Measurements from ENCODE around the gene SLC35F1.

The SLC35F1 gene

GRCh38 chr6:118122161-118122725 is 215.2 kb downstream of the SLC35F1 start:
- peak; percentile 57 for DNase-seq (ENCODE audit: low read depth, low spot score)

- no peak for DNase-seq (ENCODE audit: low read depth, low spot score)
These were observed 215.7 kb downstream of the SLC35F1 start for GRCh38 chr6:118122801-118123200.

DNA sequence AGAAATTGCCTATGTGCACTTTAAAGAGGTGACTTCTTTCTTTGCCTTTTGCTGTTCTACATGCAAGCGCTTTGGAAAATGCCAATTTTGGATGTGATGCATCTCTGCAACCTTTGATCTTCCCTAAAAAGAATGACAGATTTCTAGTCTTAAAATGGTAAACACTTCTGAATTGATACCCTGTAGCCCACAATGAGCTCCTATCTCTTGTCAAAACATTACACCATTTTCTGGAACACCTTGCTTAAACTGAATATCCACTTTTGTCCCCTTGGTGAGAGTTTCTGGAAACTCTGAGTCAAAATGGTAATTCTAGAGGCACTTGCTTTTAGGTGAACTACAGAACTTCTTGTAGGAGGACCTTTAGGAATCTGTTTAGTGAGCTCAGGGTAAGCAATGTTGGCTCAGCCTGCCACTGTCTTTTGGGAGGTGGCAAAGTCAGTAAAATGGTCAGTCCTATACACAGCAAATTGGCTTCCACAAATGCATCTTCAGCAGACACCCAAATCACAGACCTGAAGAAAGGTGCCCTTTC is 216.5 kb downstream of the SLC35F1 start:
- no peak for DNase-seq (ENCODE audit: low read depth, low spot score)

DNA sequence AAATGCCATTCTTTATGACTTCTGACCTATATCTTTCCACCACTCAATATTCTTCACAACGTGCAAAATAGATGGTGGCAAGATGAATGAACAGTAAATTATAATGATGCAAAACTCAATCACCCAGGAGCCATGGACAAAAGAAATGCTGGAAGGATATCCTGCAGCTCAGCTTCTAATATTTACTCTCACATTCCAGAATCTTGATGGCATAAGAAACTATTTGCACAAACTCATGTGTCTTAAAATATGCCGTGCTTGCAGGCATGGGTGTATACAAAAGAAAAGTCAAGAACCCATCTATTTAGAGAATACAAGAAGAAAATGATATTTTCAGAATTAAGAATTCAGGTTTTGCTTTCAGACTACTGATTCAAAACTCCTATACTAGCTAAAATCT is 217.8 kb downstream of the SLC35F1 start:
- DNase-seq (ENCODE audit: low read depth, low spot score), result peak; percentile 18

- DNase-seq (ENCODE audit: low read depth, low spot score), result no peak
These were observed 221.7 kb downstream of the SLC35F1 start for GRCh38 chr6:118128755-118129154.

DNA sequence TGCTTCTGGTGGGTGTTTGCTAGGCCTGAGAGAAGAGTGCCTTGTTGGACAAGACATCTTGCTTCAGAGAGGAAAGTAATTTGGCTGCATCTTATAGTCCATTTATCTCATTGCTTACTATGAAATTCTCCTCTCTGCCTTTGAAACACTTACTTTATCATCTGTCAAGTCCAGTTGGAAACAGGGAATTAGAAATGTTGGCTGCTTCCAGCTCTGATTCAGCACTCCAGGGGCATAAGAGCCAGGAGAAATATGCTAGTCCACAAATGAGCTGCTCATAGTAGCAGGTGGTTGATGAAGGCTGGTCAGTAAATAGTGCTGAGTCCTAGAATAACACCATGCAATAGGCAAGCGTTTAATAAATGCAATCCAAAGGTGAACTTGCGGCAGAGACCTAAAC is 227.1 kb downstream of the SLC35F1 start:
- peak; percentile 13 for DNase-seq (ENCODE audit: low read depth, low spot score)

DNA sequence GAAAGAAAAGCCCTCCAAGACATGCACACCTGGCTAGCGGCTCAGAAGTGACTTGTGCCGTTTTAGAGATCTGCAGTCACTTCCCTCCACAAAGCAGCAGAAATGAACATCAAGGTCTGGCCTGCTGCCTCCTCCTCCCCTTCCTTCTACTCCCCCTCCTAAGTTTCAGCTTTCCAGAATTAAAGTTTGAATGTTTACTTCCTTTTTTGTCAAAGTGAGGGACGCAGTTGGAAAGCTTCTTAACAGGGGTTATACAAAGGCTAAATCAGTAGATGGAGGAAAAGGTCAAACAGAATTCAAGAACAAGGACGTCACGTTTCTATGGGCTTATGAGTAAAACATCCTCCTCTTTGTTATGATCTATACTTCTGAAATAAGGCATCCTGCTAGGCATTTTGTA is 227.7 kb downstream of the SLC35F1 start:
- DNase-seq (ENCODE audit: low read depth, low spot score), result no peak

DNA sequence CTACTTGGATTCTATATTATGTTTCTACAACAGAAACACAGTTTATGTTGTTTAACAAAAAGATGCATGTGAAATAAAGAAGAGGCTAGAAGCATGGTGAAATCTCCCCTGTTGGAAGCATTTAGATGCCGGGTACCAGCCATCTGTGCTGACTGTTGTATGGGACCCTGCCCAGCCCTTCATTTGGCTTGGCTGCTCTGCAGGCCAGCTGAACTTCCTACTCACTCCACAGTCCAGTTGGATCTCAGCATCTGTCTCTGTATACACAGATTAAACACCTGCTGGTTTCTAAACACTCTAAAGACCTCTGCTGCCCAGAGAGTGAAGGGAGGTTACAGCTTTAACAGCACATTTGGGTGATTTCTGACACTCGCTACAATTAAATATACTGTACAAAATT is 228.3 kb downstream of the SLC35F1 start:
- DNase-seq (ENCODE audit: low read depth, low spot score), result no peak

- DNase-seq (ENCODE audit: low read depth, low spot score), result no peak
These were observed 234.1 kb downstream of the SLC35F1 start for GRCh38 chr6:118141211-118141610.

GRCh38 chr6:118146584-118146983 is 239.5 kb downstream of the SLC35F1 start:
- peak; percentile 80 for DNase-seq (ENCODE audit: low read depth, low spot score)

GRCh38 chr6:118147511-118147910 is 240.4 kb downstream of the SLC35F1 start:
- no peak for DNase-seq (ENCODE audit: low read depth, low spot score)

DNA sequence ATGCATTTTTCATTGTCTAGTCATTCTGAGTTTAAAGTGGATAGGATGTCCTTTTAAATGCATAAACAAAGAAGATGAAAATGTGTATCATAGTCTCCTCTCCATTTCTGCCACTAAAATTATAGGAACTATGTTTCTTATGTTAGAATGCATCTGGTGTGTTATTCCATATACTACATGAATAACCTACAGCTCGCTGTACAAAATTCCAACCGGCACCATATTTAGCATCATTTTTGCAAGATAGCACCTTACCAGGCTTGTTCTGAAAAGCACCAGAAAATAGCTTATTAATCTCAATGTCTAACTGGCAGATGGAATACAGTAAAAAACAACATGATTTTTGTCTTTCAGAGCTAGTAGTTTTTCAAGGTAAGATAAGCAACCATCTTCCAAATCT is 241.5 kb downstream of the SLC35F1 start:
- no peak for DNase-seq (ENCODE audit: low read depth, low spot score)

DNA sequence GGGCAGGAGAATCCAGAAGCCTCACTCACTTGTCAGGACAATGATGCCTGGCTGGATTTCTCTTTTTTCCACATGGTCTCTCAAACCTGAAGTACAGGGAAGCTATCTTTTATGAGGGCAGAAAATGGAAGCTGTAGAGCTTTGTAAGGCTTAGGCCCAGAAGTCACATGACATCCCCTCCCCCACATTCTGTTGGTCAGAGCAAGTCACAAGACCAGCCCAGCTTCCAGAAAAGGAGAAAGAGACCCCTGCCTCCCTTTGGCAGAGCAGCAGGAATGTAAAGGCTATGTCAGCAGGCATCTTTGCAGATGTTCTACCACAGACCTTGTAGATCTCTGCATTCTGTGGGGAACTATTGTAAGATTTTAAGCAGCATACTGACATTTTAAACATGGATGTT is 245.5 kb downstream of the SLC35F1 start:
- no peak for DNase-seq (ENCODE audit: low read depth, low spot score)

GRCh38 chr6:118161343-118161742 is 254.3 kb downstream of the SLC35F1 start:
- no peak for DNase-seq (ENCODE audit: low read depth, low spot score)

GRCh38 chr6:118163542-118163941 is 256.5 kb downstream of the SLC35F1 start:
- DNase-seq (ENCODE audit: low read depth, low spot score), result no peak

- no peak for DNase-seq (ENCODE audit: low read depth, low spot score)
These were observed 258.4 kb downstream of the SLC35F1 start for GRCh38 chr6:118165500-118165899.

DNA sequence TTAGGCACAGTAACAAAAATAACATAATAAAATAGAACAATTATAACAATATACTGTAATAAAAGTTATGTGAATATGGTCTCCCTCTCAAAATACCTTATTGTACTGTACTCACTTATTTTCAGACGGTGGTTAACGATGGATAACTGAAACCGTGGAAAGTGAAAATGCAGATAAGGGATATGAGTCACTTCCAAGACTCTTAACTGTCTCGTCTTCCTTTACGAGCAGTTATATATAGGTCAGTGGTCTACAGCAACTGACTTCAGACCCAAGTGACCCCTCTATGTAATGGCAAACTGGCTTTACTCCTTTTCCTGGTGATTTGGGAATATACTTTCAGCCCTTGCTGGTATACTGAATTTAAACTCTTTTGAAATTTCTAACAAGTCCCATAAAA is 261.4 kb downstream of the SLC35F1 start:
- no peak for DNase-seq (ENCODE audit: low read depth, low spot score)

GRCh38 chr6:118171852-118172251 is 264.8 kb downstream of the SLC35F1 start:
- DNase-seq (ENCODE audit: low read depth, low spot score), result no peak

DNA sequence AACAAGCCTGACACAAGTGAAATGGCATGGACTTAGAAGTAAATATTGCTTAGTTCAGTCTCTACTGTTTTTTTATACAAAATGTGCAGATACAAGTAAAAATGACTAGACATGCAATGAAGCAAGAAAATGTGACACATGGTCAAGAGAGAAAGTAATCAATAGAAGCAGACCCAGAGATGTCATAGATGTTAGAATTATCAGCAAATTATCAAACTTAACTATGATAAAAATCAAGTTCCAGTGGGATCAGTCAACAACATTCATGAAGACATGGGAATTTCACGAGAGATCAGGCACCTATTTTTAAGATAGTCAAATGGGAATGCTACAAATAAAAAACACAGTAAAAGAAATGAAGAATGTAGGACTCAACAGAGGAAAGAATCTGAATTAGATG is 267.0 kb downstream of the SLC35F1 start:
- no peak for DNase-seq (ENCODE audit: low read depth, low spot score)

GRCh38 chr6:118177720-118178119 is 270.7 kb downstream of the SLC35F1 start:
- DNase-seq (ENCODE audit: low read depth, low spot score), result no peak

DNA sequence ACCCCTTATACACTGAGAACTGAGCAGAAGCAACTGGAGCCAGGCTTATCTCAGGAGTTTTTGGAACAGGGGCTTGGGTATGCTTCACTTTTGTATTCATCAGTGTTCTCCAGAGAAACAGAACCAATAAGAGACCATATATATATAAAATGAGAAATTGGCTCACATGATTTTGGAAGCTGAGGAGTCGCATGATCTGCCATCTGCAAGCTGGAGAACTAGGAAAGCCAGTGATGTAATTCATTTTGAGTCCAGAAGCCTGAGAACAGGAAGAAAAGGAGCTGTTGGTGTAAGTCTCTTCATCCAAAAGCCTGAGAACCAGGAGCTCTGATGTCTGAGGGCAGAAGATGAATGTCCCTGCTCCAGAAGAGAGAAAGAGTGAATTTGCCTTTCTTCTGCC is 272.0 kb downstream of the SLC35F1 start:
- no peak for DNase-seq (ENCODE audit: low read depth, low spot score)

GRCh38 chr6:118186672-118187567 is 279.9 kb downstream of the SLC35F1 start:
- DNase-seq (ENCODE audit: low read depth, low spot score), result peak; percentile 15

GRCh38 chr6:118187568-118188164 is 280.6 kb downstream of the SLC35F1 start:
- DNase-seq (ENCODE audit: low read depth, low spot score), result peak; percentile 18
